ENCODE results near the gene RRAS2.

Gene RRAS2

GRCh38 chr11:14340721-14341120 is 18.3 kb downstream of the RRAS2 start:
- in situ Hi-C loops (cut with HindIII; ENCODE audit: low sequenced_read_pairs): no loop called here

GRCh38 chr11:14339356-14339755 is 19.6 kb downstream of the RRAS2 start:
- in situ Hi-C loops (cut with HindIII; ENCODE audit: low sequenced_read_pairs): no loop called here

GRCh38 chr11:14336507-14337503 is 22.2 kb downstream of the RRAS2 start:
- in situ Hi-C loops (cut with HindIII; ENCODE audit: low sequenced_read_pairs): no loop called here

GRCh38 chr11:14335712-14336111 is 23.3 kb downstream of the RRAS2 start:
- in situ Hi-C loops (cut with HindIII; ENCODE audit: low sequenced_read_pairs): no loop called here

GRCh38 chr11:14334893-14335292 is 24.1 kb downstream of the RRAS2 start:
- in situ Hi-C loops (cut with HindIII; ENCODE audit: low sequenced_read_pairs): no loop called here

- in situ Hi-C loops (cut with HindIII; ENCODE audit: low sequenced_read_pairs): no loop called here
These were observed 24.8 kb downstream of the RRAS2 start for GRCh38 chr11:14334192-14334591.

GRCh38 chr11:14331476-14332136 is 27.4 kb downstream of the RRAS2 start:
- in situ Hi-C loops (cut with HindIII; ENCODE audit: low sequenced_read_pairs): no loop called here

GRCh38 chr11:14330881-14331280 is 28.1 kb downstream of the RRAS2 start:
- in situ Hi-C loops (cut with HindIII; ENCODE audit: low sequenced_read_pairs): no loop called here

GRCh38 chr11:14329702-14330101 is 29.3 kb downstream of the RRAS2 start:
- in situ Hi-C loops (cut with HindIII; ENCODE audit: low sequenced_read_pairs): no loop called here

- in situ Hi-C loops (cut with HindIII; ENCODE audit: low sequenced_read_pairs): no loop called here
These were observed 31.9 kb downstream of the RRAS2 start for GRCh38 chr11:14327116-14327515.

GRCh38 chr11:14323118-14323676 is 35.8 kb downstream of the RRAS2 start:
- in situ Hi-C loops (cut with HindIII; ENCODE audit: low sequenced_read_pairs): no loop called here

- in situ Hi-C loops (cut with HindIII; ENCODE audit: low sequenced_read_pairs): no loop called here
These were observed 36.5 kb downstream of the RRAS2 start for GRCh38 chr11:14322510-14322909.

- in situ Hi-C loops (cut with HindIII; ENCODE audit: low sequenced_read_pairs): no loop called here
These were observed 39.0 kb downstream of the RRAS2 start for GRCh38 chr11:14320020-14320419.

GRCh38 chr11:14318581-14318981 is 40.4 kb downstream of the RRAS2 start:
- in situ Hi-C loops (cut with HindIII; ENCODE audit: low sequenced_read_pairs): no loop called here

GRCh38 chr11:14317659-14318325 is 41.2 kb downstream of the RRAS2 start:
- in situ Hi-C loops (cut with HindIII; ENCODE audit: low sequenced_read_pairs): no loop called here

- in situ Hi-C loops (cut with HindIII; ENCODE audit: low sequenced_read_pairs): no loop called here
These were observed 43.9 kb downstream of the RRAS2 start for GRCh38 chr11:14315130-14315529.

GRCh38 chr11:14314127-14314526 is 44.9 kb downstream of the RRAS2 start:
- in situ Hi-C loops (cut with HindIII; ENCODE audit: low sequenced_read_pairs): no loop called here

- in situ Hi-C loops (cut with HindIII; ENCODE audit: low sequenced_read_pairs): no loop called here
These were observed 46.1 kb downstream of the RRAS2 start for GRCh38 chr11:14312736-14313438.

GRCh38 chr11:14310679-14311078 is 48.3 kb downstream of the RRAS2 start:
- in situ Hi-C loops (cut with HindIII; ENCODE audit: low sequenced_read_pairs): no loop called here

- in situ Hi-C loops (cut with HindIII; ENCODE audit: low sequenced_read_pairs): no loop called here
These were observed 49.4 kb downstream of the RRAS2 start for GRCh38 chr11:14309425-14310192.

Measured in DLD1 (cell line).